A549 (cell line): ENCODE results near the gene SPINDOC.

ENCODE experiments used
- CBX2 ChIP-seq: fragments of 200-600 bp; sonication (generic); IDR thresholded peaks from 2 replicates; pipeline ENCODE4 v1.6.1; 2016; ENCODE audit warnings: low read depth, mild to moderate bottlenecking, borderline replicate concordance
- EHMT2 ChIP-seq: fragments of 200-600 bp; sonication (generic); IDR thresholded peaks from 2 replicates; pipeline ENCODE4 v1.6.1; 2016; ENCODE audit warnings: antibody characterized with exemption, low read depth, mild to moderate bottlenecking, moderate library complexity
- EP300 ChIP-seq, 2 experiments: fragments of >200 bp; sonication (Bioruptor Twin); formaldehyde crosslinking; IDR thresholded peaks; 2 replicates in 1 of 2; 3 replicates in 1 of 2; pipeline ENCODE4 v1.6.1; 2016 to 2017
- ESRRA ChIP-seq: fragments of 150-350 bp; IDR thresholded peaks from 2 replicates; pipeline ENCODE4 v1.6.1; 2014; ENCODE audit warnings: mild to moderate bottlenecking, low read length, borderline replicate concordance
- JUN ChIP-seq, 2 experiments: fragments of >200 bp; sonication (Bioruptor Twin); formaldehyde crosslinking; IDR thresholded peaks; 2 replicates in 1 of 2; 3 replicates in 1 of 2; pipeline ENCODE4 v1.6.1; 2016 to 2017
- MAZ ChIP-seq: fragments of 150-350 bp; IDR thresholded peaks from 2 replicates; pipeline ENCODE4 v1.6.1; 2014; ENCODE audit warnings: antibody characterized with exemption, low read depth, low read length, borderline replicate concordance
- PHF8 ChIP-seq: fragments of 200-600 bp; sonication (generic); IDR thresholded peaks from 2 replicates; pipeline ENCODE4 v1.6.1; 2016; ENCODE audit warnings: low read depth, mild to moderate bottlenecking, antibody characterized with exemption, moderate library complexity, borderline replicate concordance
- POLR2A ChIP-seq: IDR thresholded peaks from 2 replicates; pipeline ENCODE4 v1.6.1; 2012; ENCODE audit warnings: mild to moderate bottlenecking, low read length
- RAD21 ChIP-seq, 2 experiments: fragments of >200 bp in 1 of 2; sonication (Bioruptor Twin) in 1 of 2; formaldehyde crosslinking in 1 of 2; IDR thresholded peaks in 1 of 2; conservative IDR thresholded peaks in 1 of 2; 2 replicates in 1 of 2; 3 replicates in 1 of 2; pipeline ENCODE4 v1.6.1; 2012 to 2018; ENCODE audit warnings: inconsistent platforms in 1 of 2
- RNF2 ChIP-seq: fragments of 200-600 bp; sonication (generic); IDR thresholded peaks from 2 replicates; pipeline ENCODE4 v1.6.1; 2016; ENCODE audit warnings: low read depth, mild to moderate bottlenecking, antibody characterized with exemption, moderate library complexity, borderline replicate concordance
- TF ChIP-seq, protein P1 (sequence below): fragments of >200 bp; sonication (Bioruptor Twin); formaldehyde crosslinking; IDR thresholded peaks from 3 replicates; pipeline ENCODE4 v1.5.1; 2016
- TF ChIP-seq, protein P2 (sequence below): fragments of >200 bp; sonication (Bioruptor Twin); formaldehyde crosslinking; IDR thresholded peaks from 3 replicates; pipeline ENCODE4 v1.6.1; 2016
- TF ChIP-seq, protein P3 (sequence below): fragments of 450-650 bp; IDR thresholded peaks from 2 replicates; pipeline ENCODE4 v1.6.1; 2014; ENCODE audit warnings: antibody characterized with exemption

DNA sequence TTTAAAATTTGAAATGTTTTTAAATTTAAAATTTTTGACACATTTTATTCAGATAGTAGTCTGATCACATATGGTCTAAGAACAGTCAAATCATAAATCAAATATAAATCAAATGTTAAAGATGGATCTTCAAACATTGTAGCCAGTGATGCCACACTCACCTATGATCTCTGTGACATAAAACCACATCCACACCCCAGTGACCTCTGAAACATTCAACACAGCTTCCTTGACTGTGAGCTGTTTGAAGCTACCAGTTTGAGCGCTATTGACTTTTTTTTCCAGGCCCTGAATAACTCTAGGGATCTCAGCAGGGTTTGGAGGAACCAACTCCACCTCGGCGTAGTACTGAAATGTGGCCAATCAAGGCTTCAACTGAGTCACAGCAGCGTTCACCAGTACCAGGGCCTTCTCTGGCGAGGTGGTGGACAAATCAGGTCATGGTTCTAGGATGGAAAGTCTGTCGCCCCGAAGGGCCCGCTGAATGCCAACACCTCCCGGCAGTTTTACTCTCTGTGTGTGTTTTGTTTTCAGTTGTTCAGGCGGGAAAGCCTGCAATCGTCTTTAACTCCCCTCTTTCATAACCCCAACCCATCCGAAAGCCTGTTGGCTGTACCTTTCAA lies 21.4 kb downstream of the SPINDOC start:
- TF ChIP-seq POLR2A (no peak), RAD21 (conservative IDR thresholded peaks at IDR 0.05 in 1 of 2, IDR thresholded peaks at IDR 0.05 in 1 of 2) (no peak), ESRRA (no peak), MAZ (no peak), CBX2 (no peak), RNF2 (no peak), EHMT2 (no peak), EP300 (IDR thresholded peaks at IDR 0.05) (no peak), JUN (IDR thresholded peaks at IDR 0.05) (no peak), PHF8 (no peak)
- TF ChIP-seq, protein P1, sequence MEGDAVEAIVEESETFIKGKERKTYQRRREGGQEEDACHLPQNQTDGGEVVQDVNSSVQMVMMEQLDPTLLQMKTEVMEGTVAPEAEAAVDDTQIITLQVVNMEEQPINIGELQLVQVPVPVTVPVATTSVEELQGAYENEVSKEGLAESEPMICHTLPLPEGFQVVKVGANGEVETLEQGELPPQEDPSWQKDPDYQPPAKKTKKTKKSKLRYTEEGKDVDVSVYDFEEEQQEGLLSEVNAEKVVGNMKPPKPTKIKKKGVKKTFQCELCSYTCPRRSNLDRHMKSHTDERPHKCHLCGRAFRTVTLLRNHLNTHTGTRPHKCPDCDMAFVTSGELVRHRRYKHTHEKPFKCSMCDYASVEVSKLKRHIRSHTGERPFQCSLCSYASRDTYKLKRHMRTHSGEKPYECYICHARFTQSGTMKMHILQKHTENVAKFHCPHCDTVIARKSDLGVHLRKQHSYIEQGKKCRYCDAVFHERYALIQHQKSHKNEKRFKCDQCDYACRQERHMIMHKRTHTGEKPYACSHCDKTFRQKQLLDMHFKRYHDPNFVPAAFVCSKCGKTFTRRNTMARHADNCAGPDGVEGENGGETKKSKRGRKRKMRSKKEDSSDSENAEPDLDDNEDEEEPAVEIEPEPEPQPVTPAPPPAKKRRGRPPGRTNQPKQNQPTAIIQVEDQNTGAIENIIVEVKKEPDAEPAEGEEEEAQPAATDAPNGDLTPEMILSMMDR, result no peak
- TF ChIP-seq, protein P2, sequence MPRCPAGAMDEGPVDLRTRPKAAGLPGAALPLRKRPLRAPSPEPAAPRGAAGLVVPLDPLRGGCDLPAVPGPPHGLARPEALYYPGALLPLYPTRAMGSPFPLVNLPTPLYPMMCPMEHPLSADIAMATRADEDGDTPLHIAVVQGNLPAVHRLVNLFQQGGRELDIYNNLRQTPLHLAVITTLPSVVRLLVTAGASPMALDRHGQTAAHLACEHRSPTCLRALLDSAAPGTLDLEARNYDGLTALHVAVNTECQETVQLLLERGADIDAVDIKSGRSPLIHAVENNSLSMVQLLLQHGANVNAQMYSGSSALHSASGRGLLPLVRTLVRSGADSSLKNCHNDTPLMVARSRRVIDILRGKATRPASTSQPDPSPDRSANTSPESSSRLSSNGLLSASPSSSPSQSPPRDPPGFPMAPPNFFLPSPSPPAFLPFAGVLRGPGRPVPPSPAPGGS, result no peak
- TF ChIP-seq, protein P3, sequence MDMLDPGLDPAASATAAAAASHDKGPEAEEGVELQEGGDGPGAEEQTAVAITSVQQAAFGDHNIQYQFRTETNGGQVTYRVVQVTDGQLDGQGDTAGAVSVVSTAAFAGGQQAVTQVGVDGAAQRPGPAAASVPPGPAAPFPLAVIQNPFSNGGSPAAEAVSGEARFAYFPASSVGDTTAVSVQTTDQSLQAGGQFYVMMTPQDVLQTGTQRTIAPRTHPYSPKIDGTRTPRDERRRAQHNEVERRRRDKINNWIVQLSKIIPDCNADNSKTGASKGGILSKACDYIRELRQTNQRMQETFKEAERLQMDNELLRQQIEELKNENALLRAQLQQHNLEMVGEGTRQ, result no peak
